GM10266 (cell line): Measurements from ENCODE around the gene DDX41.

Experiments used
- DNase-seq: peaks from one replicate; pipeline ENCODE4 v3.0.0; 2012; ENCODE audit errors: extremely low spot score
- TF ChIP-seq, protein P1 (sequence below): IDR thresholded peaks from 2 replicates; pipeline ENCODE4 v1.5.1; 2012; ENCODE audit warnings: mild to moderate bottlenecking, low read depth; ENCODE audit not compliant: control insufficient read depth, insufficient read depth; ENCODE audit errors: missing control alignments

The DDX41 gene

DNA sequence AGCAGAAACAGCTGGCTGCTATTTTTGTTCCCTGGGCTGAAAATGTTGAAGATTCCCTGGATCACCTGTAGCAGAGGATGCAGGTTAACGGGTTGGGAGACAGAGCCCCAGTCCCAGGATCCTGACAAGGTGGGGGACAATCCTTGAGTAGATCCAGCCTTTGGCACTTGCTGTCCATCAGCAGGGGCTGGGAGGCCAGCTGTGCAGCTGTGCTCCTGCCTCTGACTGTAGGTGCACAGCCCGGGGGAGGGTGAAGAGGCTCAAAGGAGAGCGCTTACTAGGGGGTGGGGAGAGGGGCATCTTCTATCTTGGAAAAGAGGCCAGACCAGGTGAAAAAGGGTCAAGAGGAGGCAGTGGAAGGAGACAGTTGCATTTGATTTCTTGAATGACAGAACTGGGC, 3.5 kb upstream of the DDX41 start:
- DNase-seq, result no peak
- TF ChIP-seq, protein P1, sequence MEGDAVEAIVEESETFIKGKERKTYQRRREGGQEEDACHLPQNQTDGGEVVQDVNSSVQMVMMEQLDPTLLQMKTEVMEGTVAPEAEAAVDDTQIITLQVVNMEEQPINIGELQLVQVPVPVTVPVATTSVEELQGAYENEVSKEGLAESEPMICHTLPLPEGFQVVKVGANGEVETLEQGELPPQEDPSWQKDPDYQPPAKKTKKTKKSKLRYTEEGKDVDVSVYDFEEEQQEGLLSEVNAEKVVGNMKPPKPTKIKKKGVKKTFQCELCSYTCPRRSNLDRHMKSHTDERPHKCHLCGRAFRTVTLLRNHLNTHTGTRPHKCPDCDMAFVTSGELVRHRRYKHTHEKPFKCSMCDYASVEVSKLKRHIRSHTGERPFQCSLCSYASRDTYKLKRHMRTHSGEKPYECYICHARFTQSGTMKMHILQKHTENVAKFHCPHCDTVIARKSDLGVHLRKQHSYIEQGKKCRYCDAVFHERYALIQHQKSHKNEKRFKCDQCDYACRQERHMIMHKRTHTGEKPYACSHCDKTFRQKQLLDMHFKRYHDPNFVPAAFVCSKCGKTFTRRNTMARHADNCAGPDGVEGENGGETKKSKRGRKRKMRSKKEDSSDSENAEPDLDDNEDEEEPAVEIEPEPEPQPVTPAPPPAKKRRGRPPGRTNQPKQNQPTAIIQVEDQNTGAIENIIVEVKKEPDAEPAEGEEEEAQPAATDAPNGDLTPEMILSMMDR, result no peak

- no peak for DNase-seq
- TF ChIP-seq, protein P1, result no peak
These were observed 2.9 kb upstream of the DDX41 start for GRCh38 chr5:177519463-177520235.

- DNase-seq, result no peak
- TF ChIP-seq, protein P1, result no peak
These were observed 1.2 kb downstream of the DDX41 start for GRCh38 chr5:177515580-177515979.

GRCh38 chr5:177514541-177514940, 2.2 kb downstream of the DDX41 start:
- TF ChIP-seq, protein P1, result no peak

GRCh38 chr5:177513500-177513899, 3.3 kb downstream of the DDX41 start:
- DNase-seq, result no peak
- TF ChIP-seq, protein P1, result no peak

More at GRCh38 chr5:177514541-177514940, 2.2 kb downstream of the DDX41 start:
- DNase-seq, result no peak

DNA sequence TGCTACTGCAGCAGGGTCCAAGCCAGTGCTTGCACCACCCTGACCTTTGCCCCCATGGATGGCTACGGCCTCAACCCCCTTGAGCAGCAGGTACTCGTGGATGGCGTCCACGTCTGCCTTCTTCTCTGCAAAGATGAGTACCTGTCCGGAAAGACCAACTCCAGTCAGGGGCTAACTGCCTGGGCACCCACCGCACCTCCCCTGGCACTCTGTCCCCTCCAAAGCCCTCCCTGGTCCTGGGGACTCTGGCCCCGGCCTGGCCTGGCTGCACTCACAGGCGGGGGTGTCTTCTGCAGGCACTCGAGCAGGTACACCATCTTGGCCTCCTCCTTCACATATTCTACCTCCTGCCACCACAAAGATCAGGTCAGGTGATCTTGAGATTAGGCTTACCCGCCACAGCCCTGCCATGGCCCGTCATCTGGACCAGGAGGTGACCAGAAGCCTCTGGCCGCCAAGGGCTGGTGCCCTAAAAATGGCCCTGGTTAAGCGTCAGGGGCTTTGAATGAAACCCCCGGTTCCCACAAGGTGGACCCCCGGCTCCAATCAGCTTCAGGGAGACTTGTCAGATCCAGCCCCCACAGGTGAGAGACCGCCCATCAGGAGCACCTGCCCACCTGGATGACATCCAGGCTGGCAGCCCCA, 3.9 kb downstream of the DDX41 start:
- TF ChIP-seq, protein P1, result no peak
- DNase-seq, result no peak

DNA sequence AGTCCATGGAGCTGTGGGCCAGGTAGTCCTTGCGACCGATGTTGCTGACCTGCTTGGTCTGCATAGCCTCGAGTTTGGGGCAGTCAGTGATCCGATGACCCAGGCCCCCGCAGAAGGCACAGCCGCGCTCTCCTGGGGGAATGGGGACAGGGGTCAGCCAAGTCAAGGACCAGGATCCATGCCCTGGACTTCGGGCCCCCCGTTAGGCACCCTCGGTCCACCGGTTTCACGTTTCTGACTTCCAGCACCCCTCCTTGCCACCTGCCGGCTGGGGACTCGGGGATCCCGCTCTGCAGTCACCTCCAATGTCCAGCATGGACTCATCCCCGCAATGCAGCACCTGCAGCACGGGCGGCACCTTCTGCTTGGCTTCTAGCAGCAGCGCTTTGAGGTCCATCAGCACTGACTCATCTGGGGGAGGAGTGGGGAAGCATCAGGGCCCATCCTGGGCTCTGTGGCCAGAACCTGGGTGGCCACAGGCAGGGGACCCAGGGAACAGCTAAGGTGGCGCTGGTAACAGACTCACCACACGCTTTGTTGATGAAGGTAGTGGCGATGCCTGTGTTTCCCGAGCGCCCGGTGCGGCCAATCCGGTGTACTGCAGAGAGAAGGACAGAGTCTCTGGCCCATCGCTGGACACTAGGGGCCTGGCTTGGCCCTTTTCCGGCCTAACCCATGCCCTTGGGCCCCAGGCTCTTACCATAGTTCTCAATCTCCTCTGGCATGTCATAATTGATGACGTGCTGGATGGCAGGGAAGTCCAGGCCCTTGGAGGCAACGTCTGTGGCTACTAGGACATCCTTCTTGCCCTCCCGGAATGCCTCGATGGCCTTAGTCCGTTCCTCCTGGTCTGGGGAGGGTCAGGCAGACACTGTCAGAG, 4.7 kb downstream of the DDX41 start:
- TF ChIP-seq, protein P1, result no peak
- no peak for DNase-seq
